ENCODE results near the gene KCNMA1.

DNA sequence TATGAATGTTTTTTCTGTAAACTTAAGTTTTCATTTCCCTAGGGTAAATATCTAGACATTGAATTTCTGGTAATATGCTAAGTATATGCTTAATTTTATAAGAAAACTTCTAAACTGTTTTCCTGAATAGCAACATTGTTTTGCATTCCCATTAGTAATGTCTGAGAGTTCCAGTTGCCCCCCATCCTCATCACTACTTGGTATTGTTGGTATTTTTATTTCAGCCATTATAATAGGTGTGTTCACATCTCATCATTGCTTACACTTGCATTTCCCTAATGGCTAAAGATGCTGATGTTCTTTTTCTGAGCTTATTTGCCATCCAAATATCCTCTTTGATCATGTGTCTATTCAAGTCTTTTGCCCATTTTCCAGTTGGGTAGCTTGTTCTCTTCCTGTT, 269.6 kb downstream of the KCNMA1 start:
- TF ChIP-seq, protein P1, sequence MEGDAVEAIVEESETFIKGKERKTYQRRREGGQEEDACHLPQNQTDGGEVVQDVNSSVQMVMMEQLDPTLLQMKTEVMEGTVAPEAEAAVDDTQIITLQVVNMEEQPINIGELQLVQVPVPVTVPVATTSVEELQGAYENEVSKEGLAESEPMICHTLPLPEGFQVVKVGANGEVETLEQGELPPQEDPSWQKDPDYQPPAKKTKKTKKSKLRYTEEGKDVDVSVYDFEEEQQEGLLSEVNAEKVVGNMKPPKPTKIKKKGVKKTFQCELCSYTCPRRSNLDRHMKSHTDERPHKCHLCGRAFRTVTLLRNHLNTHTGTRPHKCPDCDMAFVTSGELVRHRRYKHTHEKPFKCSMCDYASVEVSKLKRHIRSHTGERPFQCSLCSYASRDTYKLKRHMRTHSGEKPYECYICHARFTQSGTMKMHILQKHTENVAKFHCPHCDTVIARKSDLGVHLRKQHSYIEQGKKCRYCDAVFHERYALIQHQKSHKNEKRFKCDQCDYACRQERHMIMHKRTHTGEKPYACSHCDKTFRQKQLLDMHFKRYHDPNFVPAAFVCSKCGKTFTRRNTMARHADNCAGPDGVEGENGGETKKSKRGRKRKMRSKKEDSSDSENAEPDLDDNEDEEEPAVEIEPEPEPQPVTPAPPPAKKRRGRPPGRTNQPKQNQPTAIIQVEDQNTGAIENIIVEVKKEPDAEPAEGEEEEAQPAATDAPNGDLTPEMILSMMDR (IDR thresholded peaks at IDR 0.05; ENCODE audit: poor library complexity, severe bottlenecking), result no peak
- TF ChIP-seq EZH2 (IDR thresholded peaks at IDR 0.05; ENCODE audit: borderline replicate concordance, insufficient read depth, low read length, poor library complexity, severe bottlenecking), result no peak
- TF ChIP-seq REST (IDR thresholded peaks at IDR 0.05; ENCODE audit: borderline replicate concordance), result no peak
- no peak for TF ChIP-seq POLR2AphosphoS5 (IDR thresholded peaks at IDR 0.05)
- TF ChIP-seq RAD21 (conservative IDR thresholded peaks at IDR 0.05), result no peak

Measured in neural cell (in vitro differentiated cells).